A549 treated with AZD9567 at 1 μM for 4 hours (cell line): ENCODE measurements around the gene LBX2. TPM values are rescaled to one million over a fixed set of nuclear protein-coding genes. Genes with fewer than 3 reads are reported as not detected.

Experiments used
- total RNA-seq: library from RNA; stranded (reverse); fragments of 200-300 nt; extraction: Qiagen RNA extraction; gene quantifications from 5 replicates; pipeline ENCODE4 v1.2.3, GENCODE V29; 2022; ENCODE audit not compliant: insufficient read depth

Gene LBX2, protein sequence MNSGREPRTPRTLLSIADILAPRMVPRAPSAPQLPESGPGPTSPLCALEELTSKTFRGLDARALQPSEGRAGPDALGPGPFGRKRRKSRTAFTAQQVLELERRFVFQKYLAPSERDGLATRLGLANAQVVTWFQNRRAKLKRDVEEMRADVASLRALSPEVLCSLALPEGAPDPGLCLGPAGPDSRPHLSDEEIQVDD
- 2.7 to 3.9 TPM (median 3.2 TPM) in 4 of 5 replicates, not detected in the other for total RNA-seq

DNA sequence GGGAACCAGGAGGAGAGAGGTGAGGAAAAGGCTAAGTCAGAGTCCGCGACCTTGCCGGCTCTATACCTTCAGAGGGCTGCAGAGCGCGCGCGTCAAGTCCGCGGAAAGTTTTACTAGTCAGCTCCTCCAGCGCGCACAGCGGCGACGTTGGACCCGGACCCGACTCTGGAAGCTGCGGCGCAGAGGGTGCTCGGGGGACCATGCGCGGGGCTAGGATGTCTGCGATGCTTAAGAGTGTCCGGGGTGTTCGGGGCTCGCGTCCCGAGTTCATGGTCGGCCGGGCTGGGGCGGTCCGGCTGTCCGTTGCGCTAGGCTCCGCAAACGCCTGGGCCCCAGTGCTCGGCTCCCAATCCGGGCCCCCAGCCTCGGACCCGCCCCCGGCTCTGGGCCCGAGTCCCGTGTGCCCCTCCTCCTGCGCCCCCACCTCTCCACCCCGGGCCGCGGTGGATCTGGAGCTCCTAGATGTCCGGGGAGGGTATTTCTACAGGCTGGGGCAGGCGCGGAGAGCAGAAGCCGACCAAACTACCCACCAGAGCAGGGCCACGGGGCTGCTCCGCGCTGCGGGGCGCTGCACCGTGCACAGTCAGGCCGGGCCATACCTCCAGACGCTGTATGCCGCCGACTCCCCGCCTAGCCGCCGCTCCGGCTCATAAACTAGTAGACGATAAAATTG is at the start of gene LBX2:
TSS of gene LBX2 (minus strand) at position 337 of the 673 bp plus-strand sequence. CDS start at position 271, 66 bp downstream.

DNA sequence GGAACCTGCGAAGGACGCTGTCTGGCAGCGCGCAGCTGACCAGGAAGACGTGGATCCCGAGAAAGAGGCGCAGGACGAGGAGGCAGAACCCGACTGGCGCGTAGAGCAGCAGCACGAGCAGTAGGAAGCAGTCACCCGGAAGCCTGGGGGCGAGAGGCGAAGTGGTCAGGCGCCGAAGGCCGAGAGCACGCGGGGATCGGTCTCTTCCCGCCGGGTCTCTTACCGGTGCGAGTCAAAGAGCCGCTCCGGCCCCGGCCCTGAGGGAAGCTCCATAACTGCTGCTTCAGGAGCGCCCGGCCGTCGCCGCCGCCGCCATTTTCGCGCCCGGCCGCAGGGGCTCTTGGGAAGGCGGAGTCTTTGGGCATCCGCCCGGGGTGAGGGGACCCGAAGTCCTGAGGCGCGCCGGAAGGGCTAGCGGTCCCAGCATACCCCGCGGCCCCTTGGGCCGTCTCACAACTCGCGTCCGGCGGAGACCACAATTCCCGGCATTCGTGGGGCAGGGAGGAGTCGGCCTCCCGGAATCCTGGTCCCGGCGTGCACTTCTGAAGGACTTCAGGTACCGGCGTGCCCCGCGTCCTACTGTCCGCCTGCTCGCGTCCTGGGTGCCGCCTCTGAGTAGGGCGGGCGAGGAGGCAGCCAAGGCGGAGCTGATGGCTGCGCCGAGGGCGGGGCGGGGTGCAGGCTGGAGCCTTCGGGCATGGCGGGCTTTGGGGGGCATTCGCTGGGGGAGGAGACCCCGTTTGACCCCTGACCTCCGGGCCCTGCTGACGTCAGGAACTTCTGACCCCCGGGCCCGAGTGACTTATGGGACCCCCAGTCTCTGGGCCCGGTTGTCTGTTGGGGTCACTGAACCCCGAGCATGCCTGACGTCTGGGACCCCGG is 30.2 kb upstream of the LBX2 start, which contains the start of the genes AUP1 and HTRA2:
TSS of gene AUP1 (minus strand) at position 350 of the 882 bp plus-strand sequence. CDS start at position 273, 77 bp downstream.
TSS of gene HTRA2 (plus strand) at position 577 of the 882 bp plus-strand sequence. CDS start at position 651, 74 bp downstream.

DNA sequence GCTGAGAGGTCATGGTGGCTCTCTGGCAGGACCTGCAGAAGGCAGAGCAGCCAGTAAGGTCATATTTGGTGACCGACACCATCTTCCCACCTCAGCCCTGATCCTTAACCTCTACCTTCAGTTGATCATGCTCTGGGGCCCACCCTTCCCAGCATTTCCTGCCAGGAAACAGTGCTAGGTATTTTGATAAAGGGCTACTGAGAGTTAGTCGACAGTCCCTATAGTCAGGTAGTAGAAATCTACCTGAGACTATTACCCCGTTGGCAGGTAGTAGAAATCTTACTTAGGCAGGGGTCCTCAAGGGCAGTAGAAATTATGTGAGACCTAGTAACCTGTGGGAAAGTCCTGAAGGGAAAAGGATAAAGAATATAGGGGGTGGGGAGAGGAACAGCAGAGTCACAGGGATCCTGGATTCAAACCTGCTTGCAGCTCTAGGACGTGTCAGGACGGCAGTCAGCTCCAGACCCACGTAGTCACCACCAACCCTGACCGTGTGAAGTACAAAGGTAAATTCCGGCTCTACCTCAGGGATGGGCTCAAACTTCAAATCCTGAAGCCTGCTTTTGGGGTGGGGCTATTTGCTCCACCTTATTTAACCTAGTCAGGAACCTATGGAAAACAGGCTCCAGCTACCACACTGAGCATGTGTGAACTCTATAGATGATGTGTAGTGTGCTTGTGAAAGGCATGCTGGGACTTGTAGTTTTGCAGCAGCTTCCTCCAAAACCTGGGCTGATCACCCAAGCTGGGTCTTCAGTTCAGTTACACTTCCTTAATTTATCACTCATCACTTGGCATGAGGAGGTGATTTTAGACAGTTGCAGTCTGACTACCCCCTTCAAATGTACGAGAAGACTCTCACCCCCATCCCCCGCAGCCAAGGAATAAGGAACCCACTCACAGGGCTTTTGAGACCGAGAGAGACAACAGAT is 26.6 kb upstream of the LBX2 start, which contains the start of gene DQX1:
TSS of gene DQX1 (minus strand) at position 515 of the 932 bp plus-strand sequence. CDS start at position 13, 502 bp downstream.

DNA sequence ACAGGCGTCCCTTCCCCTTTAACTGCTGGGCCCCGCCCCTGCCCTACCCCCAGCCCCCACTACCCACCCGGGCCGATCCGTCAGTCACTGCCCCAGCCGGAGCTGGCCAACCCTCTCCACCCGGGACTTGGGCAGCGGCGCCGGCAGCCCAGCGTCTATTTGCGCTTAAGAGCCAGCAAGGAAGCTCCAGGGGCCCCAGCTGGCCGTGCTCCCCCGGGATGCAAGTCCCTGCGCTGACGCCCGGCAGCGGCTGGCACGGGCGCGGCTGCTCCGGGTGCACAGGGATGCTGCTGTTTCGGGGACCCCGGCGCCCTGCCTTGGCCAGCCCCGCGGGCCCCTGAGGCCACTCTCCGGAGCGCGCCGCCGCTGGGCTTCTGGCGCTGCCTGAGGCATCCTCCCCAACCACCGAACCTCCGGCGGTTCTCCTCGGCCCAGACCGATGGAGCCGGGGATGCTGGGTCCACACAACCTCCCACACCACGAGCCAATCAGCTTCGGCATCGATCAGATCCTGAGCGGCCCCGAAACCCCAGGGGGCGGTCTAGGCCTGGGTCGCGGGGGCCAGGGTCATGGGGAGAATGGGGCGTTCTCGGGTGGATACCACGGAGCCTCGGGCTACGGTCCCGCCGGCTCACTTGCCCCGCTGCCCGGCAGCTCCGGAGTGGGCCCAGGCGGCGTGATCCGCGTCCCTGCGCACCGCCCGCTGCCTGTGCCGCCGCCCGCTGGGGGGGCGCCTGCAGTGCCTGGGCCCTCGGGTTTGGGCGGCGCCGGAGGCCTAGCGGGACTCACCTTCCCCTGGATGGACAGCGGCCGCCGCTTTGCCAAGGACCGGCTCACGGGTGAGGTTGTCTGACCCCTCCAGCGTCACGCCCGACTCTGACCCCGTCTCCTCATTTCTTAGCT is 15.2 kb upstream of the LBX2 start, which contains the start of gene TLX2:
TSS of gene TLX2 (plus strand) at position 83 of the 903 bp plus-strand sequence. CDS start at position 440, 357 bp downstream.

DNA sequence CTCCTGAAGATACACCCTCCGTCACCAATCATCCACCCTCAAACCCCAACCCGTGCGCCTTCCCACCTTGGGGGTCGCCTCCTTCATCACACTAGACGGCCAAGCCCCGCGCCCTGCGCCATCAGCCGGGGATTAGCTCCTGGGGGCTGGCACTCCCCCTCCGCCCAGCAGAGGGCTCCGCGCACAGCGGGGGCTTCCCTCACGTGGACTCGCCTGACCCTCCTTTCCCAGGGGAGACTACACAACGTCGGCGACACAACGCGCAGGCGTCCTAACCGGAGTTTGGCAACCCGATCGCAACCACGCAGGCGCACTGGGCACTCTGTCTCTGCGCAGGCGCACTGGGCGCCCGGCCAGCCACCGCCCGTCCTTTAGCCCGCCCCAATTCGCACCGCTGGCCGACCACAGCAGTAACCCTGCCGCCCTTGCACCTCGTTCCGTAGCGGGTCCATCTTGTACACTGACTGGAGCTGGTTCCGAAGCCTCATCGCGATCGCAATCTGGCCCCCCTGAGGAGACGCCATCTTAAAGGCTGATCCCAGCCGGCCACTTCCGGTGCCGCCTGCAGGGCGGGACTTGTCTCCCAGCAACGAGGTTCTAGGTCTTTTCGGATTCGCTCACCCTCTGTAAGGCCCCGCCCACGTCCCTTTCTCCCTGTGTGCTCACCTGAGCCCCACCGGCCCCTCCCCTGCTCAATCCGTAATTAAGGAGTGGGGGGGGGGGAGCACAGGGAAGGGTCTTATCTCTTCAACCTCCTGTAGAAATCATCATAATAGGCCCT is 7.9 kb upstream of the LBX2 start, which contains the start of gene PCGF1:
TSS of gene PCGF1 (minus strand) at position 551 of the 781 bp plus-strand sequence. CDS start at position 524, 27 bp downstream.

DNA sequence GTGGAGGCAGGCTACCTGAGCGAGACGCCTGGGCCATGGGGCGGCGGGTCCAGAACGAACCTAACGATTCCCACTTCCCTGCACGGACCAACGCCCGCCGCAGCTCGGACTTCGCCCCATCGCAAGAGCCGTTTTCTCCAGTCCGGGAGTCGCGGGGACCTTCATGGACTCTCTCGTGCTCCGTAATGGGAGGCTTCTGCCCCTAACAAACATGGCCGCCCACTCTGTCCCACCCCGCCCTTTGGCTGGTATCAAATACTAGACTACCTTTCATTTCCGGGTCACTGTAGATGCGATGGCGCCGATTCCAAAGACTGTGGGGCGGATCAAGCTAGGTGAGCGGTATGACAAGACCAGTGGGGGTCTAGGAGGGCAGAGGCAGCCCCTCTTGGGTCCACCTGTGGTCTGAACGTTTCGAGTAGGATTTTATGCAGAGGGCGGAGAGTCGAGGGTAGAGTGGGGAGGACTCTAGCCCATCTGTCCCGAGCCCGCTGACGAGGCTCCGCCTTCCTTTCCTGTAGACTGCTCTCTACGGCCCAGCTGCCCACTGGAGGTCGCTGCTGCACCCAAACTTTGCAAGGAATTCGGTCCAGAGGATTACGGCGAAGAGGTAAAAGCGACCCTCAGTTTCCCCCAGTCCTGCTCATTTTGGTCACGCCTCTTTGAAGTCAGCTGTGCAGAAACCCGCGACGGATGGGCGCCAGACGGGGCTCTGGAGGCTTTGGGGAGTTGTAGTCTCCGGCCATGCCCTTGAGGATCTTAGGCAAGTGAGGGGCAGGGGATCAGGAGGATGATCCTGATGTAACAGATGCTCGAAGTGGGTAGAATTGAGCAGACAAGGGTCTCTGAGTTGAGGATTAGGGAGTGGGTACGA is 16.4 kb downstream of the LBX2 start, which contains the start of the genes CCDC142 and TTC31:
TSS of gene CCDC142 (minus strand) at position 198 of the 874 bp plus-strand sequence. CDS start at position 37, 161 bp downstream.
TSS of gene TTC31 (plus strand) at position 281 of the 874 bp plus-strand sequence. CDS start at position 296, 15 bp downstream.

DNA sequence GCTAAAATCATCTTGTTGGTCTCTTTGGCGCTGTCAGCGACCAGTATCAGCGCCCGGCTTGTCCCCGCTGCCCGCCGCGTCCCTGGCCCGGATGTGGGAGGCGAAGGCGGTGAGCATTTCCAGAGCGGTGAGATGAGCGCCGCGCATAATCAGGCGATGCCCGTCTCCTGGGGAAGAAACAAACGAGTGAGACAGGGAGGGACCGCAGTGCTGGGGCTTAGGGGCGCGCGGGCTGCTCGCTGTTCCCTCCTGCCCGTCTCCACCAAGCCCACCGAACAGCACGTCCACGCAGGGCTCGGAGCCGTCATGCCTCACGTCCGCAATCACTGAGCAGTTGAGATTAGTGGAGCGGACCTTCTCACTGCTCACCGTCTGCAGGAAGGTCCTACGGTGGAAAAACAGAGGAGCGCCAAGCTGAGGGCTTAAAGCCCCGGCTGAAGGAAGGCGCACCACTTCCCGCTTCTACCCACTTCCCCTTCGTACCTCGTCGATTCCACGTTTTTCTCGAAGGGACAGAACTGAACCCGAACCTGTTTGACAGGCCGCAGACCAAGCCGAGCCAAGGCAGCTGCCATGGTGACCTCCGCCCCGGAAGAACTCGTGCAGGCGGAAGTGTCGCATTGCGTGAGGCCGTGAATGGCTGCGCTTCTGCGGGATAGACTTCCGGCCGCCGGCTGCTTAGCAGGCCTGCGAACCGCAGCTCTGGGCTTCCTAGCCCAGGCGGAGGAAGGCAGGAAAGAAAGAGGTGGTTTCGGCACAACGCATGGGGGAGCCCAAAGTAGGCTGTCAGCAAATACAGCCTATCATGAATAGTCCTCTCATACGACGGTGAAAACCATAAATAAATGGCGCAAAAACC is 27.1 kb downstream of the LBX2 start, which contains the start of gene MRPL53:
TSS of gene MRPL53 (minus strand) at position 595 of the 859 bp plus-strand sequence. CDS start at position 575, 20 bp downstream.

DNA sequence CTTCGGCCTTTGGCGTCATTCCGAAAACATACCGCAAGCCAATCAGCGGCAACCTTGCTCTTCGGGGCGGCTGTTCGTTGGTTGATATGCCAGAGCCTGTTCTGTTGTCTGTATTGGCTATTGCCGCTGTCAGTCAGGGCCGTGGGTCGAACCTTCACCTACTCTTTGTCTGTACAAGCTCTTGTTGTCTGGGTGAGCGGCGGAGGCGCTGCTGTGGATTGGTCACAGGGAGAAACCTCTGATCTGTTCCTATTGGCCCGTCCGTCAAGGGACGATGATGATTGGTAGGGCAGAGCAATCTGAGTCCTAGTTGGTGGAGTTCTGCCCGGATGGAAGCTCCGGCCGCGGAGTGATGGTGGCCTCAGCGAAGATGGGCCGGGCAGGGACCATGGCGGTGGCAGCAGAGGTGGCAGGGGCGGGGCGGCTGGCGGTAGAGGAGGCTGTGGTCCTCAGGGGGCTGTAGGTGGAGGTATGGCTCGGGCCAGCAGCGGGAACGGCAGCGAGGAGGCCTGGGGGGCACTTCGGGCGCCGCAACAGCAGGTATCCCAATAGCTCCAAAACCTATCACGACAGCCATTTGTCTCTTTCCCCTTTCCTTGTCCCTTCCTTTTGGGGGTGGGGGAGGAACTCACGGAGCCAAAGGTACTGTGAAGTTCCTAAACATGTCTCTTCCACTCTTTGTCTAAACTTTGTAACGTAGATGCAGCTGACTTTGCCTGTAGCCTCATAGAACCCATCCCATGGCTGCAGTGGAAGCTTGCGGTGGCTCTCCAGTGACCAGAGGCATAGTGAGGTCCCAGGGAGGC is 41.1 kb downstream of the LBX2 start, which contains the start of gene WBP1:
TSS of gene WBP1 (plus strand) at position 307 of the 806 bp plus-strand sequence. CDS start at position 472, 165 bp downstream.

DNA sequence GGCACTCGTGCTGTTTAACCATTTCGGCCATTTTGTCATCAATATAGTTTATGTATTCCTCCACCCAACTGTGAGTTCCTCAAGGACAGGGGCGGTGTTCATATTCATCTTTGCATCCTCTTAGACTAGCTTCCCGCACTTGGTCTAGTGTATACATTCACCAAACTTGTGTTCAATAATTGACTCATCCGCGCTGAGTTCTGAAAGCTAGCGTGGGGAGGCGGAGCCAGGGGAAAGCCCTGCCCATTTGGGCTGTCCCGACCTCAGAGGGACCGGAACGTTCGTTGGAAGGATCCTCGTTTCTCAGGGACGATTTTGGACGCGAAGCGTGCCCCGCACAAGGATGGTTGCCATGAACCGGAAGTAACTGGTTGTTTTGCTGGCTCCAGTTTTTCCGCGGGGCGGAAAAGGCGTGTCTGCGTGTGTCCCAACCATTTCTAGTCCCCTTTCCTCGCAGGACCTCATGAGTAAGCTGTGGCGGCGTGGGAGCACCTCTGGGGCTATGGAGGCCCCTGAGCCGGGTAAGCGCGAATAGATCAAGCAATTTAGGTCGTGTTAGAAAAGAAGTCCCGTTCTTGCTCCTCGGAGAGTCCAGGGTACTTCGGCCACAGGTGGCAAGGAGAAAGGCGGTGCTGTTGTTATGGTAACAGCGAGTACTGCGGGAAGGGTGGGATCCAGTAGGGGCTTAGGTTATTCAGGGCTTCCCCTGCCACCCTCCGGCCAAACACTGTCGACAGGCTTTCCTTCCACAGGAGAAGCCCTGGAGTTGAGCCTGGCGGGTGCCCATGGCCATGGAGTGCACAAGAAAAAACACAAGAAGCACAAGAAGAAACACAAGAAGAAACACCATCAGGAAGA is 44.5 kb downstream of the LBX2 start, which contains the start of gene INO80B:
TSS of gene INO80B (plus strand) at position 434 of the 858 bp plus-strand sequence. CDS start at position 464, 30 bp downstream.

Other genes starting within 250 kb of the LBX2 start
- gene SLC4A5, start 156.2 kb downstream of the LBX2 start, total RNA-seq = 0.23 to 0.55 TPM (median 0.51 TPM) in 4 of 5 replicates, not detected in the other
- gene DCTN1, start 119.3 kb downstream of the LBX2 start, total RNA-seq = 108 to 152 TPM (median 145 TPM) in 5 replicates
- gene C2orf81, start 78.0 kb downstream of the LBX2 start, total RNA-seq = 2.9 to 5.0 TPM (median 4.2 TPM) in 5 replicates
- gene WDR54, start 77.9 kb downstream of the LBX2 start, total RNA-seq = 81.9 to 90.0 TPM (median 89.3 TPM) in 5 replicates
- 21.5 to 26.2 TPM (median 25.1 TPM) in 5 replicates for gene RTKN, start 57.7 kb downstream of the LBX2 start, total RNA-seq
- gene INO80B, start 44.5 kb downstream of the LBX2 start, total RNA-seq = 28.3 to 54.8 TPM (median 52.5 TPM) in 5 replicates
- 65.3 to 86.2 TPM (median 83.5 TPM) in 5 replicates for gene WBP1, start 41.2 kb downstream of the LBX2 start, total RNA-seq
- gene MOGS, start 34.2 kb downstream of the LBX2 start, total RNA-seq = 39.3 to 56.5 TPM (median 54.1 TPM) in 5 replicates
- 98.3 to 143 TPM (median 142 TPM) in 5 replicates for gene MRPL53, start 26.9 kb downstream of the LBX2 start, total RNA-seq
- gene CCDC142, start 16.6 kb downstream of the LBX2 start, total RNA-seq = 14.4 to 15.4 TPM (median 14.5 TPM) in 5 replicates
- gene TTC31, start 16.5 kb downstream of the LBX2 start, total RNA-seq = 12.7 to 19.4 TPM (median 18.6 TPM) in 5 replicates
- 34.2 to 37.9 TPM (median 35.0 TPM) in 5 replicates for gene PCGF1, start 8.1 kb upstream of the LBX2 start, total RNA-seq
- 0.28 to 0.46 TPM (median 0.37 TPM) in 4 of 5 replicates, not detected in the other for gene TLX2, start 14.8 kb upstream of the LBX2 start, total RNA-seq
- 0.09 to 0.27 TPM (median 0.16 TPM) in 3 of 5 replicates, not detected in the others for gene DQX1, start 26.6 kb upstream of the LBX2 start, total RNA-seq
- gene AUP1, start 30.1 kb upstream of the LBX2 start, total RNA-seq = 174 to 251 TPM (median 241 TPM) in 5 replicates
- 35.6 to 41.1 TPM (median 39.5 TPM) in 5 replicates for gene HTRA2, start 30.3 kb upstream of the LBX2 start, total RNA-seq
- gene LOXL3, start 54.3 kb upstream of the LBX2 start, total RNA-seq = 0.22 to 8.4 TPM (median 0.42 TPM) in 5 replicates
- gene DOK1, start 55.1 kb upstream of the LBX2 start, total RNA-seq = 3.7 to 6.0 TPM (median 4.8 TPM) in 5 replicates
- gene M1AP, start 148.7 kb upstream of the LBX2 start, total RNA-seq = not detected in 5 replicates
- gene SEMA4F, start 154.6 kb upstream of the LBX2 start, total RNA-seq = 9.7 to 12.1 TPM (median 11.4 TPM) in 5 replicates